ENCODE data around the gene SLC24A3. TPM values are rescaled to one million over a fixed set of nuclear protein-coding genes. Genes with fewer than 3 reads are reported as not detected.

Gene SLC24A3
- total and polyA plus RNA-seq, 2 experiments from 2014 or later, result 0.48 to 1.7 TPM

- Histone ChIP-seq H2AFZ (no peak overlapping the region), H3K9me2 (replicated peaks; ENCODE audit: insufficient read depth) (no peaks in the 10 kb centered on the region), H3K4me3 (no peak overlapping the region), H3K9me3 (ENCODE audit: low read depth) (no peaks in the 10 kb centered on the region), H3K27me3 (no peaks in the 10 kb centered on the region), H3K36me3 (replicated peaks; ENCODE audit: insufficient read depth, low read depth) (no peaks in the 10 kb centered on the region), H3K4me1 (ENCODE audit: insufficient read depth) (peaks cover 4% of the 10 kb centered on the region), H3K27ac (no peak overlapping the region), H3K79me2 (no peaks in the 10 kb centered on the region), H4K20me1 (ENCODE audit: insufficient read depth, poor library complexity, severe bottlenecking) (no peaks in the 10 kb centered on the region), H3K4me2 (no peak overlapping the region)
- TF ChIP-seq CTCF (IDR thresholded peaks at IDR 0.05; ENCODE audit: poor library complexity) (no peak), EZH2 (IDR thresholded peaks at IDR 0.05; ENCODE audit: borderline replicate concordance) (no peak), EZH2phosphoT487 (IDR thresholded peaks at IDR 0.05; ENCODE audit: low read depth, severe bottlenecking, unreplicated experiment) (no peak)
- DNase-seq (ENCODE audit: low spot score), result no peak
Observed at GRCh38 chr20:19549896-19550295, 337.5 kb downstream of the SLC24A3 start.

GRCh38 chr20:19552221-19553180, 340.1 kb downstream of the SLC24A3 start:
- peak; percentile 75 for DNase-seq (ENCODE audit: low spot score)
- Histone ChIP-seq H3K27ac (peak overlapping the region; percentile 56), H3K4me2 (peak overlapping the region; percentile 55), H4K20me1 (ENCODE audit: insufficient read depth, poor library complexity, severe bottlenecking) (no peaks in the 10 kb centered on the region), H3K79me2 (no peaks in the 10 kb centered on the region), H3K4me1 (ENCODE audit: insufficient read depth) (peaks cover 4% of the 10 kb centered on the region), H3K27me3 (no peaks in the 10 kb centered on the region), H3K9me3 (ENCODE audit: low read depth) (no peaks in the 10 kb centered on the region), H3K36me3 (replicated peaks; ENCODE audit: insufficient read depth, low read depth) (no peaks in the 10 kb centered on the region), H3K9me2 (replicated peaks; ENCODE audit: insufficient read depth) (no peaks in the 10 kb centered on the region), H2AFZ (peak overlapping the region; percentile 23), H3K4me3 (no peak overlapping the region)
- no peak for TF ChIP-seq EZH2 (IDR thresholded peaks at IDR 0.05; ENCODE audit: borderline replicate concordance)
- TF ChIP-seq CTCF (IDR thresholded peaks at IDR 0.05; ENCODE audit: poor library complexity), result no peak
- 40% methylated on average over 7 of the region's 9 CpGs for WGBS (ENCODE audit: low lambda C conversion rate, missing lambda C conversion rate)

- Histone ChIP-seq H3K27me3 (no peaks in the 10 kb centered on the region), H3K9me2 (replicated peaks; ENCODE audit: insufficient read depth) (no peaks in the 10 kb centered on the region), H4K20me1 (ENCODE audit: insufficient read depth, poor library complexity, severe bottlenecking) (no peaks in the 10 kb centered on the region), H3K4me2 (no peak overlapping the region), H3K27ac (no peak overlapping the region), H3K4me3 (no peak overlapping the region), H2AFZ (no peak overlapping the region), H3K79me2 (no peaks in the 10 kb centered on the region), H3K4me1 (ENCODE audit: insufficient read depth) (peaks cover 4% of the 10 kb centered on the region), H3K9me3 (ENCODE audit: low read depth) (no peaks in the 10 kb centered on the region), H3K36me3 (replicated peaks; ENCODE audit: insufficient read depth, low read depth) (no peaks in the 10 kb centered on the region)
- 96% methylated on average over 1 of the region's 1 CpG for WGBS (ENCODE audit: low lambda C conversion rate, missing lambda C conversion rate)
- no peak for TF ChIP-seq EZH2phosphoT487 (IDR thresholded peaks at IDR 0.05; ENCODE audit: low read depth, severe bottlenecking, unreplicated experiment)
- no peak for DNase-seq (ENCODE audit: low spot score)
Observed at GRCh38 chr20:19554666-19555065, 342.2 kb downstream of the SLC24A3 start.

- Histone ChIP-seq H3K4me2 (no peak overlapping the region), H2AFZ (no peak overlapping the region), H3K36me3 (replicated peaks; ENCODE audit: insufficient read depth, low read depth) (no peaks in the 10 kb centered on the region), H3K9me3 (ENCODE audit: low read depth) (no peaks in the 10 kb centered on the region), H3K4me1 (ENCODE audit: insufficient read depth) (peaks cover 4% of the 10 kb centered on the region), H3K9me2 (replicated peaks; ENCODE audit: insufficient read depth) (no peaks in the 10 kb centered on the region), H3K27me3 (no peaks in the 10 kb centered on the region), H4K20me1 (ENCODE audit: insufficient read depth, poor library complexity, severe bottlenecking) (no peaks in the 10 kb centered on the region), H3K4me3 (no peak overlapping the region), H3K27ac (no peak overlapping the region), H3K79me2 (no peaks in the 10 kb centered on the region)
- TF ChIP-seq EZH2phosphoT487 (IDR thresholded peaks at IDR 0.05; ENCODE audit: low read depth, severe bottlenecking, unreplicated experiment) (no peak), CTCF (IDR thresholded peaks at IDR 0.05; ENCODE audit: poor library complexity) (no peak), EZH2 (IDR thresholded peaks at IDR 0.05; ENCODE audit: borderline replicate concordance) (no peak)
- no peak for DNase-seq (ENCODE audit: low spot score)
Observed at GRCh38 chr20:19555726-19556125, 343.3 kb downstream of the SLC24A3 start.
